HT1080 (cell line): ENCODE data around the gene HBG2. TPM values are rescaled to one million over a fixed set of nuclear protein-coding genes. Genes with fewer than 3 reads are reported as not detected.
"Not testable (repeated sequence)": the region's sequence is repeated elsewhere in the genome, so short reads cannot be mapped to it uniquely, and the experiment has no call there.

Source experiments
- DNase-seq: peaks from one replicate; pipeline ENCODE4 v3.0.0-alpha.2; 2015; ENCODE audit warnings: low read depth
- polyA plus RNA-seq, 2 experiments: library from polyadenylated mRNA; depleted of rRNA; stranded (reverse); fragments of >200 nt; gene quantifications; 2 replicates each; pipeline ENCODE4 v1.2.3, GENCODE V29; 2015
- total RNA-seq: library from RNA; depleted of rRNA; stranded (reverse); fragments of >200 nt; shearing (Covaris generic); gene quantifications from 2 replicates; pipeline ENCODE4 v1.2.3, GENCODE V29; 2014; rRNA removed

The HBG2 gene
- 15.1 and 19.5 TPM in 2 replicates for total RNA-seq
- 0.58 and 0.93 TPM in 2 replicates for polyA plus RNA-seq (2015; cell fraction: cytosol; rRNA removed)
- polyA plus RNA-seq (2015; cell fraction: nucleus; rRNA removed), result 1.7 TPM in 1 of 2 replicates, not detected in the other

DNA sequence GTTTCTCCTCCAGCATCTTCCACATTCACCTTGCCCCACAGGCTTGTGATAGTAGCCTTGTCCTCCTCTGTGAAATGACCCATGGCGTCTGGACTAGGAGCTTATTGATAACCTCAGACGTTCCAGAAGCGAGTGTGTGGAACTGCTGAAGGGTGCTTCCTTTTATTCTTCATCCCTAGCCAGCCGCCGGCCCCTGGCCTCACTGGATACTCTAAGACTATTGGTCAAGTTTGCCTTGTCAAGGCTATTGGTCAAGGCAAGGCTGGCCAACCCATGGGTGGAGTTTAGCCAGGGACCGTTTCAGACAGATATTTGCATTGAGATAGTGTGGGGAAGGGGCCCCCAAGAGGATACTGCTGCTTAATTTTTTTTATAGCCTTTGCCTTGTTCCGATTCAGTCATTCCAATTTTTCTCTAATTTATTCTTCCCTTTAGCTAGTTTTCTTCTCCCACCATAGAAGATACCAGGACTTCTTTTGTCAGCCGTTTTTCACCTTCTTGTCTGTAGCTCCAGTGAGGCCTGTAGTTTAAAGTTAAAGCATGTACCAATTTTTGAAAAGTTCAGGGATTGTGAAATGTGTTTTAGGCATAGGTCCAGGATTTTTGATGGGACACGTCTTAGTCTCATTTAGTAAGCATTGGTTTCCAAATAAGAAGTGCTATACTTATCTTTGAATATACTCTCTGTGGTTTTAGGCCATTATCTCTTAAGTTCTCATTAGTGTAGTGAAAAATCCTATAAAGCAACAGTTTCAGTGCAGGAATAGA is at the start of gene HBG2:
Gene HBG2 (minus strand): TSS at position 136 of the 768 bp plus-strand sequence. CDS start 53 bp downstream, at position 83.
- not testable (repeated sequence) for DNase-seq

DNA sequence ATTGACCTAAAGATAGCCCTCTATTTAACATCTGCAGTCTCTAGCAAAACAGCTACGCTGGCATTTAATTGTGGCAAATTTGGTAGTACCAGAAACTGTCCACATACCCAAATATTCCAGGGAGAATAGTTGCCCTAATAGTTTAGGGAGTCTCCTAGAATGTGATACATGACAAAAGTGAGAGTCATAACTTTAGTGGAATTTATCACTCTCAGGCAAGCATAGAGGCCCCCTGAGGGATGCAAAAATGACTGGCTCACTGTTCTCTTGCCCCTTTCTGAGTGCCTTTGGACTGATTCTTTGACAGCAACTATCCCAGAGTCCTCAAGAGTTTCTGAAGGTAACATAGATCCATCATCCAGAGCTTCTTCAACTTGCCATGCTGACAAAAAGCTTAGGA is 49.5 kb upstream of the HBG2 start:
- DNase-seq, result no peak

DNA sequence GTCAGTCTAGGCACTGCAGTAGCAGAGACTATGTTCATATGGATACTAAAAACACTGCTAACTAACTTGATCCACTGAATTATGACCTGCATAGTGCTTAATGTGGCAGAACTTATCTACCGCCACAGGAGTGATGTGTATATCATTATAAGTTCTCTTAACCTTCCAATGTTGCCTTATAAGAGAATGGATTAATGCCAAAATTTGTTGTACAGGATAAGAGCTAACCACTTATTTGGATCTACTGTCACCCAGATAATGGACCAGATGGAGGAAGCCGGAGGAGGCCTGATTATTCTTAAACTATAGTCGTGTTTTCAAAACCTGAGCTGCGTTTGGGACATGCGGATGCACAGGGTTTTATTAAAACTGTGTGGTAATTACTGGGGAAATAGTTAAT is 49.0 kb upstream of the HBG2 start:
- no peak for DNase-seq

DNA sequence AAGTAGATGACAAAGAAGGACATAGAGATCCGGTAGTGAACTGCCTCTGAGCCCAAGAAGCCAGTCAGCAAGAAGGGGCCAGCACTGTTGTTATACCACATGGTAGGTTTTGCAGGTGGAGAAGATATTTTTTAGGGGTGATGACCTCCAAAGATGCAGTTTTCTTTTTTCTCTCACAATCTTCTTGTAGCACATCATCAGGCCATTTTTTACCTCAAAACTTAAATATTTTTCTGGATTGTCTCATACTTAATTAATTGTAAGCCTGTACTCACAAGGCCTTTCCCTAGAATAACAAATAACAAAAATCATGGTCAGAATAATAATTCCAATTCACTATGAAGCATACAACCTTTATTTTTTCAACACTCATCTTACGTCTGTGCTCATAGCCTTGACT is 47.3 kb upstream of the HBG2 start, which contains the start of gene OR51B4:
Gene OR51B4 (minus strand): TSS at position 101 of the 400 bp plus-strand sequence. CDS start 0 bp downstream, at position 101.
- DNase-seq, result no peak

DNA sequence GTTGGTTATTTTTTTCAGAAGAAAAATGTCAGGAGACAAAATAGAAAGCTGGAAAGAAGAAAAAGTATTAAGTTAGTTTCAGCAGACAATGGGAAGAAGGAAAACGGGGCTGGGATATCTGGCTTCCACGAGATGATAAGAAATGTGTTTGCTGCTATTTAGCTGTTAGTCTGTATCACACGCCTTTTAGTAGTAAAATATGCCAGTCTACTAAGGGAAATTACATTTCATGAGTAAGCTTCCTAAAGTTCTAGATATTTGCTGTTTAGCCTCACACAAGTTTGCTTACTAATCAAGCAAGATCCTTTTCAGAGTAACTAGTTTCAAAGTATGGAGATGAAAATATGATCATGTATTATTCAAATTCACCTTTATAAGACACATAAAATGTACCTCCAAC is 45.7 kb upstream of the HBG2 start:
- no peak for DNase-seq

DNA sequence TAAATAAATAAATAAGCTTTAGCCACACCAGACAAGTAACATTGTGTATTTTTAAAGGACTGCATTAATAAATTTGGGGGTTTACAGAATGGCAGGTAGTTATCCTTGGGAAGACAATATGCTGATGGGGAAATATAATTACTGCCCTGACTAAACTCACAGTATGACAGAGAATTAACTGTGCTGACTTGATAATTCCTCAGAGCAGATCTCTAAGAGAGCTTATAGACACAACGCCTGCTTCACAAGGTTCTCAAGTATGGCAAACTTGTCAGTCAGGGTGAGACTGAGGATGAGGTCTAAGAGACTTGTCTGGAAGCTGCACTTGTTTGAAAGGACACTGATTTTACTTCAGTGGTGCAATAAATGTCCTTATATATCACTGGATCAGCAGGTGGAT is 43.9 kb upstream of the HBG2 start:
- no peak for DNase-seq

DNA sequence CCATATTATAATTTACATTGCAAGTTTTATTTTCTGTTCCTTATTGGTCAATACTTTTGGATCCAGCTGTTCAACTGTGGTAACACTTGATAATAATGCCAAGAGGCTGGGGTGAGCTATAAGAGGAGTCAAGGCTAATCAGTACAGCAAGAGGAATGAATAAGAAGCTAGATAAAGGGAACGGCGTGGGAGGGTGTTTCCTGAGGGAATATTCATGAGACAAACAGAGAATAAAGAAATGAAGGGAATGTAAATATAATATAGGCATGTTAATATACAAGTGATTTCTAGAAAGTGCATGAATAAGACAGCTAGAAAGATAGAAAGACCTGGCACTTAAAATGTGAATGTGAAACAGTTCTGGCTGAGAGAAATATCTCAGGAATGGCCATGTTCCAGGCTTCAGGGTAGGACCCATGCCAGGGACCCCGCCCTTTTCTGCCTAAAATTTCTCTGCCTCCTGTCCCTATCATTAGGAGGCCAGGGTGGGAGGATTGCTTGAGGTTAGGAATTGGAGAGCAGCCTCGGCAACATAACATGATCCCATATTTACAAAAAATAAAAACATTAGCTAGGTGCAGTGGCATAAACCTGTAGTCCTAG is 43.2 kb upstream of the HBG2 start:
- no peak for DNase-seq

DNA sequence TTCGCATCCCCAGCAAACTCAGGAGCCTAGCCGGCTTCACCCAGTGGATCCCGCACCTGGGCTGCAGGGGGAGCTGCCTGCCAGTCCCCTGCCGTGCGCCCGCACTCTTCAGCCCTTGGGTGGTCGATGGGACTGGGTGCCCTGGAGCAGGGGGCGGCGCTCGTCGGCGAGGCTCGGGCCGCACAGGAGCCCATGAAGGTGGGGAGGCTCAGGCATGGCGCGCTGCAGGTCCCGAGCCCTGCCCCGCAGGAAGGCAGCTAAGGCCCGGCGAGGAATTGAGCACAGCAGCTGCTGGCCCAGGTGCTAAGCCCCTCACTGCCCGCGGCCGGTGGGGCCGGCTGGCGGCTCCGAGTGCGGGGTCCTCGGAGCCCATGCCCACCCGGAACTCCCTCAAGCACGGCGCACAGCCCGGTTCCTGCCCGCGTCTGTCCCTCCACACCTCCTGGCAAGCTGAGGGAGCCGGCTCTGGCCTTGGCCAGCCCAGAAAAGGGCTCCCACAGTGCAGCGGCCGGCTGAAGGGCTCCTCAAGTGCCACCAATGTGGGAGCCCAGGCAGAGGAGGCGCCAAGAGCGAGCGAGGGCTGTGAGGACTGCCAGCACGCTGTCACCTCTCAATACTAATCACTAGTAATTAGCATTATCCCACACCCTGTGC is 39.9 kb upstream of the HBG2 start:
- DNase-seq, result not testable (repeated sequence)

DNA sequence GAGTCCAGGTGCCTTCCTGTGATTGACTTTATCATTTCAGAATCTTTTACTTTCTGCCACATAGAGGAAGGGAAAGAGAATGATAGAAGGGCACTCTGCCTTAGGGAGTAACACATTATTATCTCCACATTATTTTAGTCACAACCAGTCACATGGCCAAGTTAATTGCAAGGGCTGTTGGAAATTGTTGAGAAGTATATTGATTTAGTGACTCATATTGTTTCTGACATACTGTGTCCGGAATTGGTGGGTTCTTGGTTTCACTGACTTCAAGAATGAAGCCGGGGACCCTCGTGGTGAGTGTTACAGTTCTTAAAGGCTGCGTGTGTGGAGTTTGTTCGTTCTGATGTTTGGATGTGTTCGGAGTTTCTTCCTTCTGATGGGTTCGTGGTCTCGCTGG is 38.4 kb upstream of the HBG2 start:
- DNase-seq, result peak; percentile 46

DNA sequence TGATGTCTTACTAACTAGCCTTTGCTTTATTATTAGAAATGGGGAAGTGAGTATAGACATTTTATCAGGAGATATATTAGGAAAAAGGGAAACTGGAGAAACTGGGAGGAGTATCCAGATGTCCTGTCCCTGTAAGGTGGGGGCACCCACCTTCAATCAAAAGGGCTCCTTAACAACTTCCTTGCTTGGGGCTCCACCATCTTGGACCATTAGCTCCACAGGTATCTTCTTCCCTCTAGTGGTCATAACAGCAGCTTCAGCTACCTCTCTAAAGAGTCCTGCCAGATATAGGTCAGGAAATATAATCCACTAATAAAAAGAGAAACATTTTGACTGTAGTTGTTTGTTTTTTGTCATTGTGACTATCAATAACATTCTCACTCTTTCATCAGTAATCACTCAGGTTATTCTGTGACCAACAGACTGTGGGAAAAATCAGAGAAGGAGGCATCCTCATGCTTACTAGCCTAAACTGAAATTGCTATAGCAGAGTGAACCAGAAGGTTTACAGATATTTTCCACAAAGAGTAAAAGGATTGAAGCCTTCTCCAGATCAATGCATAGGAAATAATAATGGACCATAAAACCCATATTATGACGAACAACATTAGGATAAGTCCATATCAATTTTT is 36.7 kb upstream of the HBG2 start:
- DNase-seq, result peak; percentile 47

DNA sequence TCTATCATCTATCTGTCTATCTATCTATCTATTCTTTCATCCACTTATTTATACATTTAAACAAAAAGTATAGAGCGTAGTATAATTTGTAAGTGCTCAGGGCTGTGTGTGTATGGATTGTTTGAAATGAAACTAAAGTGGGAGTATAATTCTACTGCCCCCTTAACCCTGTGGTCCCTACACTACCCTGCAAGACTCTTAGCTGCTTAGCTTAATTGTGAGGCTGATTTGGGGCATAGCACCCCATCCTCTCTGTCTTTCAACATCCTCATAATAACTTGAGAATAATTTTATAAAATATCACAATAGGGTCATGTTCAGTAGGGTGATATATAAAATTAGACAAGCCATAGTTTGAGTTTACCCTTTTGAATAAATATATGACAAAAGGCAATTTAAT is 35.5 kb upstream of the HBG2 start:
- DNase-seq, result no peak

DNA sequence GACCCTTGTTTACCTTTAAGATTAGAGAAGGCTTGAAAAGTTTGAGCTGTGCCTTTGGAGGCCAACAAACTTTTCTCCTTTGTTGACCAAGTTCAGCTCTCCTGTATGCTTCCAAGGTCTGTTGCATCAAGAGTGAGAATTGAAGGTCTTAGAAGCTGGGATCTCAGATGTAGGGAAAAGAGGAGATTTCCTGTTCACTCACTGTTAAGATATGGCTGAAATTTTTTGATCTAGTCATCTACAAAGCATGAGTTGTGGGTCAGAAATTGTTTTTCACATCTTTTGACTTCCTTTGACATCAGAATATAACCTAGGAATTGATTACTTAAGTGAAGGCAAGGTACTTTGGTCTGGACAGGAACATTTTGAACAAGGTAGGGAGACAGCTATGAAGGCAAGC is 35.1 kb upstream of the HBG2 start:
- peak; percentile 44 for DNase-seq

DNA sequence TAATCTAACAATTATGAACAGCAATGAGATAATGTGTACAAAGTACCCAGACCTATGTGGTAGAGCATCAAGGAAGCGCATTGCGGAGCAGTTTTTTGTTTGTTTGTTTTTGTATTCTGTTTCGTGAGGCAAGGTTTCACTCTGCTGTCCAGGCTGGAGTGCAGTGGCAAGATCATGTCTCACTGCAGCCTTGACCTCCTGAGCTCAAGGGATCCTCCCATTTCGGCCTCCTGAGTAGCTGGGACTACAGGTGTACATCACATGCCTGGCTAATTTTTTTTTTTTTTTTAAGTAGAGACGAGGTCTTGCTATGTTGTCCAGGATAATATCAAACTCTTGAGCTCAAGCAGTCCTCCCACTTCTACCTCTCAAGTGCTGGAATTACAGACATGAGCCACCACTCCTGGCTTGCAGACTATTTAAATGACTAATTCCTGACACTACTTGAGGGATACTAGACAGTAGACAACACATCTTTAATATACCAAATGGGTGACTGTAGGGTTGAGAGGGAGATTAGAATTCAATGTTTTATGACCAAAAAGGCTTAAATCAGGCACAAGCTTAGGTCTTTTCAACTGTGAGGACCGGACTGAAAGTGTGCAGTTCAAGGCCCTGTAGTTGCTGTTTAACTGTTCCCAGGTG is 34.4 kb upstream of the HBG2 start:
- DNase-seq, result peak; percentile 36

DNA sequence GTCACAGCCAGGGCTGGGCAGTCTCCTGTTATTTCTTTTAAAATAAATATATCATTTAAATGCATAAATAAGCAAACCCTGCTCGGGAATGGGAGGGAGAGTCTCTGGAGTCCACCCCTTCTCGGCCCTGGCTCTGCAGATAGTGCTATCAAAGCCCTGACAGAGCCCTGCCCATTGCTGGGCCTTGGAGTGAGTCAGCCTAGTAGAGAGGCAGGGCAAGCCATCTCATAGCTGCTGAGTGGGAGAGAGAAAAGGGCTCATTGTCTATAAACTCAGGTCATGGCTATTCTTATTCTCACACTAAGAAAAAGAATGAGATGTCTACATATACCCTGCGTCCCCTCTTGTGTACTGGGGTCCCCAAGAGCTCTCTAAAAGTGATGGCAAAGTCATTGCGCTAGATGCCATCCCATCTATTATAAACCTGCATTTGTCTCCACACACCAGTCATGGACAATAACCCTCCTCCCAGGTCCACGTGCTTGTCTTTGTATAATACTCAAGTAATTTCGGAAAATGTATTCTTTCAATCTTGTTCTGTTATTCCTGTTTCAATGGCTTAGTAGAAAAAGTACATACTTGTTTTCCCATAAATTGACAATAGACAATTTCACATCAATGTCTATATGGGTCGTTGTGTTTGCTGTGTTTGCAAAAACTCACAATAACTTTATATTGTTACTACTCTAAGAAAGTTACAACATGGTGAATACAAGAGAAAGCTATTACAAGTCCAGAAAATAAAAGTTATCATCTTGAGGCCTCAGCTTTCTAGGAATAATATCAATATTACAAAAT is 33.7 kb upstream of the HBG2 start:
- DNase-seq, result peak; percentile 66

DNA sequence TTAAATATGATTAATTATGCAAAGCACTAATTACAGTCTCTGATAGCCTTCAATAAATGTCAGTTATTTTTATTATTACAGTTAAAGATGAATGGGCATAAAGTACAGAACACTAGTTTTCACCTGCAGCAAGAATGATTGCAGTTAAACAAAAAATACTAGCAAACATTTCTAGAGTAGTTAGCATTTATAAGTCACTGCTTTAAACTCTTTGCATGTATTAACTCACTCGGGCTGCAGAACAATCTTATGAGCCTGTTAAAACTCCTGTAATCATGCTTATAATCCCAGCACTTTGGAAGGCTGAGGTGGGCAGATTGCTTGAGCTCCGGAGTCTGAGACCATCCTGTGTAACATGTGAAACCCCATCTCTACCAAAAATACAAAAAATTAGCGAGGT is 32.3 kb upstream of the HBG2 start:
- no peak for DNase-seq

DNA sequence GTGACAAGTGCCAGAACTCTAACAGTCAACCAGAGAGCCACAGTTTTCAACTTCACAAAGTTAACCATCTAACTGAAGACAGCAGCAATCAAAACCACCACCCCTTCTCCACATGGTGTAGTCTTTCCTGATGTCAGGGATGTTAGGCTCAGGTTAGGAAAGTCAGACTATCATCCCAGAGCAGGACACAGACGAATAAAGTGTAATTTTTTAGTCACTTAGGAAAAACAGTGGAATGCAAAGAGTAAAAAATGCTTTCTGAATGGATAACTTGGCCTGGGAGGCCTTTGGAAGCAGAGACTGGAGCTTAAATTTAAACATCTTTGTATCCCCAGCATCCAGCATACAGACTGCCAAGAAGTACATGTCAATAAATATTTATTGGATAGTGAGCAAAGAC is 31.8 kb upstream of the HBG2 start:
- no peak for DNase-seq

DNA sequence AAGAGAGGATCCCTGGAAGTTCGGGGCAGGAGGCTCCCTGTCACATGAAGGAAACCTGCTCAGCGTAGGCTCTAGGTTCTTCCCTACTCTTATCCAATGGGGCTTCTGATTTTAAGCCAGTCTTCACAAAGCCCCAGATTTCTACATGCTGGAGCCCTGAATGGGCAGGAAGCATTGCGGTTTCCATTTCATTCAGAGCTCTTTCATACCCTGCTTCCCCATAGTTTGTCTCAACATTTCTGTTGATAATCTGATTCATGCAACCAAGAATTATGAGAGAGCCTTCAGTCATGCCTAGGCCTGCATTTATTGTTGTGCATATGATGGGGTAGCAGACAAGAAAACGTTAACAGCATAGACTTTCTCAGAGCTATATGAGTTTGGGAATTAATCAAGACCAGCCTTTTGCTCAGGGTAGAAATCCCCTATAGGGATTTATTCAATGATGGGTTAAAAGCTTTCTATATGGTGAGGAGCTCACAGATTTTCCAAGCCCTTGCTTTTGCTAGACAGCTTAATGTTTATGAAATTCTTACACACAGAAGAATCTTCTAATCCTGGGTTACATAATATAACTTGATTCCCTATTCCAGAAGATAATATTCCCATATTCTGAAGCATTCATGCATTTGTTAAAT is 31.2 kb upstream of the HBG2 start:
- no peak for DNase-seq

DNA sequence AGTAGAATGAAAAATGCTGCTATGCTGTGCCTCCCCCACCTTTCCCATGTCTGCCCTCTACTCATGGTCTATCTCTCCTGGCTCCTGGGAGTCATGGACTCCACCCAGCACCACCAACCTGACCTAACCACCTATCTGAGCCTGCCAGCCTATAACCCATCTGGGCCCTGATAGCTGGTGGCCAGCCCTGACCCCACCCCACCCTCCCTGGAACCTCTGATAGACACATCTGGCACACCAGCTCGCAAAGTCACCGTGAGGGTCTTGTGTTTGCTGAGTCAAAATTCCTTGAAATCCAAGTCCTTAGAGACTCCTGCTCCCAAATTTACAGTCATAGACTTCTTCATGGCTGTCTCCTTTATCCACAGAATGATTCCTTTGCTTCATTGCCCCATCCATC is 30.1 kb upstream of the HBG2 start:
- DNase-seq, result no peak

DNA sequence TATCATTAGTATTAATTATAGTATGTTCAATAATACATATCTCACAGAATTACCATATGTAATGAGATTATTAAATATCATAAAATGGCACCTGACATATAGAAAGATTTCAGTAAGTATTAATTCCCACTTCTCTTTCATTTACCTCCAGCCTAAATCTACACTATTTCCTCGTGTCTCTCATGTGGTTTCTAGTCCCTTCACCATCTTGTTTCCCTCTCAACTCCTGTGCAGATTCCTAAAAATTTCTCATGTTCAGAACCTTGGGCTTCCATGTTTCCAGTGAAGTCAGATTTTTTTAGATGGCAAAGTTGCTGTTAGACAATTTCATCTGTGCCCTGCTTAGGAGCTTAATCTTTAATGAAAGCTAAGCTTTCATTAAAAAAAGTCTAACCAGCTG is 29.3 kb upstream of the HBG2 start:
- DNase-seq, result no peak

DNA sequence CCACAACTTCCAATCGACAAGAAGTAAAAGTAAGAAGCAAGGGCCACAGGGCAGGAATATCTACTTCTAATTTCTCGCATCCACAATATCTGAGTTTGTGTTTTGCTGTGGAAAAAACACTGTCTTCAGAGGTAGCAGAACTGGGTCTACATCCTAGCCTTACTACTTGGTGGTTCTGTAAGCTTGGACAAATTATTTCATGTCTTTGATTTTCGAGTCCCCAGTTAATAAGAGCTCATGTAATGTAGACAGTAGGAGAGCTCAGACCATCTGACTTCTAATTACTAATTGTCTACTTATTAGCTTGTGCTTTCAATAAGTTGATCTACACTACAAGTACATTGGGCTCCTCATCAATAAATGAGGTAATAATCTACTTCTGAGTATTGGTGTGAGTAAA is 28.5 kb upstream of the HBG2 start:
- DNase-seq, result no peak
